CD8-positive, alpha-beta memory T cell (primary cell): ENCODE measurements around the gene LPCAT4. TPM values are rescaled to one million over a fixed set of nuclear protein-coding genes. Genes with fewer than 3 reads are reported as not detected.
A peak's percentile ranks its signal among the peaks of the same experiment; 100 is the strongest.

Source experiments
- CTCF ChIA-PET: fragments of 350-600 bp; sonication (Branson Sonifier 250); formaldehyde crosslinking; loops from one replicate; lab custom pipeline; 2021; ENCODE audit warnings: antibody characterized with exemption; lab: Charles Lee
- POLR2A ChIA-PET: fragments of 350-600 bp; sonication (Branson Sonifier 250); formaldehyde crosslinking; loops from one replicate; lab custom pipeline; 2021; ENCODE audit warnings: antibody characterized with exemption; lab: Charles Lee
- DNase-seq, 5 donors: peaks; one replicate each; pipeline versions ENCODE4 v3.0.0 to v3.0.0-alpha.2; 2020 to 2022; ENCODE audit warnings: mixed read lengths in 1 of 5
- H3K27ac ChIP-seq: one replicate; pipeline ENCODE4 v1.7.0; 2013; ENCODE audit warnings: low read depth, mild to moderate bottlenecking, low read length, moderate library complexity
- H3K27me3 ChIP-seq: 2 replicates; pipeline ENCODE4 v1.7.0; 2013; ENCODE audit warnings: low read length, mild to moderate bottlenecking; ENCODE audit not compliant: insufficient read depth, poor library complexity, severe bottlenecking
- H3K36me3 ChIP-seq: 2 replicates; pipeline ENCODE4 v1.7.0; 2013; ENCODE audit warnings: mild to moderate bottlenecking, low read length, moderate library complexity; ENCODE audit not compliant: insufficient read depth
- H3K4me1 ChIP-seq: 2 replicates; pipeline ENCODE4 v1.7.0; 2013; ENCODE audit warnings: mild to moderate bottlenecking, low read length, moderate library complexity; ENCODE audit not compliant: insufficient read depth
- H3K4me3 ChIP-seq: 2 replicates; pipeline ENCODE4 v1.7.0; 2013; ENCODE audit warnings: mild to moderate bottlenecking, low read length
- H3K9me3 ChIP-seq: 2 replicates; pipeline ENCODE4 v1.7.0; 2013; ENCODE audit warnings: mild to moderate bottlenecking, low read length
- H3K27ac Mint-ChIP-seq, 8 donors: one replicate each; pipeline ENCODE4 v1.8.0; 2020 to 2021; ENCODE audit warnings: mixed read lengths in 8 of 8, mild to moderate bottlenecking in 6 of 8, inconsistent platforms in 3 of 8, moderate library complexity in 3 of 8
- H3K27me3 Mint-ChIP-seq, 2 donors: one replicate each; pipeline ENCODE4 v1.8.0; 2020 to 2021; ENCODE audit warnings: mixed read lengths in 2 of 2, mild to moderate bottlenecking in 1 of 2, moderate library complexity in 1 of 2
- H3K36me3 Mint-ChIP-seq, 3 donors: one replicate each; pipeline ENCODE4 v1.8.0; 2020 to 2021; ENCODE audit warnings: mixed read lengths in 3 of 3, inconsistent platforms in 1 of 3, mild to moderate bottlenecking in 1 of 3
- H3K4me1 Mint-ChIP-seq, 3 donors: one replicate each; pipeline ENCODE4 v1.8.0; 2020 to 2021; ENCODE audit warnings: mixed read lengths in 3 of 3, inconsistent platforms in 1 of 3, mild to moderate bottlenecking in 1 of 3
- H3K4me3 Mint-ChIP-seq, 7 donors: one replicate each; pipeline ENCODE4 v1.8.0; 2020 to 2021; ENCODE audit warnings: mixed read lengths in 7 of 7, mild to moderate bottlenecking in 6 of 7, moderate library complexity in 4 of 7, inconsistent platforms in 2 of 7
- H3K9me3 Mint-ChIP-seq, 5 donors: one replicate each; pipeline ENCODE4 v1.8.0; 2020 to 2022; ENCODE audit warnings: mixed read lengths in 5 of 5, mild to moderate bottlenecking in 3 of 5, moderate library complexity in 2 of 5, inconsistent platforms in 1 of 5
- polyA plus RNA-seq: library from polyadenylated mRNA; unstranded; fragments of 300-500 nt; fragmentation: Illumina TruSeq; gene quantifications from one replicate; pipeline ENCODE4 v1.2.3, GENCODE V29; 2021
- total RNA-seq, 2 experiments: library from RNA; stranded (reverse); gene quantifications; one replicate each; pipeline ENCODE4 v1.2.3, GENCODE V29; 2021

LPCAT4 gene
- total and polyA plus RNA-seq, 3 experiments from 2014 or later: 17.4 to 57.4 (median 49.5) TPM

- peak overlapping the region in 5 of 8 donors; percentile 6 to 64 (median 52) for H3K27ac Mint-ChIP-seq
- CTCF ChIA-PET: interaction anchor here (0.7 to 3.7 kb wide), 2 partner anchors 12 to 27 kb away, joined by 4 to 19 read pairs; partner anchors contain the start of gene LPCAT4
Observed at GRCh38 chr15:34339946-34340345, 27.1 kb downstream of the LPCAT4 start.

GRCh38 chr15:34338347-34338746, 28.6 kb downstream of the LPCAT4 start:
- H3K9me3 Mint-ChIP-seq: no peaks in the 10 kb centered on the region
- peaks cover 0 to 3% of the 10 kb centered on the region in 2 donors for H3K27me3 Mint-ChIP-seq
- Histone ChIP-seq H3K27me3 (no peaks in the 10 kb centered on the region), H3K4me3 (peak overlapping the region; percentile 89), H3K27ac (no peak overlapping the region), H3K9me3 (no peaks in the 10 kb centered on the region), H3K36me3 (peaks cover 6% of the 10 kb centered on the region), H3K4me1 (peaks cover 52% of the 10 kb centered on the region)
- ChIA-PET POLR2A (interaction anchor here (0.7 to 4.2 kb wide), 5 partner anchors 10 to 245 kb away, joined by 3 to 42 read pairs (median 8); partner anchors contain the start of genes GOLGA8B and LPCAT4), CTCF (interaction anchor here (1.3 to 3.9 kb wide), 4 partner anchors 10 to 97 kb away, joined by 3 to 39 read pairs (median 11); partner anchors contain the start of gene LPCAT4)
- peak overlapping the region in 4 of 8 donors; percentile 49 to 88 (median 82) for H3K27ac Mint-ChIP-seq
- DNase-seq: no peak
- H3K36me3 Mint-ChIP-seq: peaks cover 0 to 38% (median 0%) of the 10 kb centered on the region in 3 donors
- H3K4me3 Mint-ChIP-seq: peak overlapping the region in 6 of 7 donors; percentile 34 to 100 (median 85)
- H3K4me1 Mint-ChIP-seq: peaks cover 57 to 67% (median 63%) of the 10 kb centered on the region in 3 donors

More at GRCh38 chr15:34339946-34340345, 27.1 kb downstream of the LPCAT4 start:
- Mint-ChIP-seq H3K4me3 (peak overlapping the region in 2 of 7 donors; percentile 13 to 22), H3K27me3 (peaks cover 0 to 3% of the 10 kb centered on the region in 2 donors), H3K4me1 (peaks cover 43 to 51% (median 47%) of the 10 kb centered on the region in 3 donors), H3K36me3 (peaks cover 0 to 38% (median 0%) of the 10 kb centered on the region in 3 donors), H3K9me3 (no peaks in the 10 kb centered on the region)
- no peaks in the 10 kb centered on the region for H3K27me3 ChIP-seq
- no peak for DNase-seq
- peaks cover 6% of the 10 kb centered on the region for H3K36me3 ChIP-seq
- no peaks in the 10 kb centered on the region for H3K9me3 ChIP-seq
- peaks cover 37% of the 10 kb centered on the region for H3K4me1 ChIP-seq
- POLR2A ChIA-PET: no interaction called here
- no peak overlapping the region for H3K4me3 ChIP-seq
- no peak overlapping the region for H3K27ac ChIP-seq

- no peaks in the 10 kb centered on the region for H3K27me3 ChIP-seq
- H3K27me3 Mint-ChIP-seq: peaks cover 0 to 3% of the 10 kb centered on the region in 2 donors
- peaks cover 58% of the 10 kb centered on the region for H3K4me1 ChIP-seq
- POLR2A ChIA-PET: interaction anchor here (0.7 to 4.2 kb wide), 10 partner anchors 9 to 246 kb away, joined by 3 to 42 read pairs (median 4); partner anchors contain the start of genes EMC7, GOLGA8B, LPCAT4 and PGBD4
- peaks cover 59 to 71% (median 69%) of the 10 kb centered on the region in 3 donors for H3K4me1 Mint-ChIP-seq
- H3K9me3 ChIP-seq: no peaks in the 10 kb centered on the region
- no peaks in the 10 kb centered on the region for H3K9me3 Mint-ChIP-seq
- peak within 1 kb of the TSS; percentile 85 for H3K27ac ChIP-seq
- CTCF ChIA-PET: interaction anchor here (0.7 to 3.9 kb wide), 6 partner anchors 10 to 246 kb away, joined by 3 to 39 read pairs (median 3); partner anchors contain the start of genes GOLGA8B and LPCAT4
- peak within 1 kb of the TSS; percentile 85 to 99 (median 96) for H3K27ac Mint-ChIP-seq
- DNase-seq: peak; percentile 86 to 94 (median 91)
- peaks cover 0 to 38% (median 0%) of the 10 kb centered on the region in 3 donors for H3K36me3 Mint-ChIP-seq
- H3K36me3 ChIP-seq: peaks cover 6% of the 10 kb centered on the region
- H3K4me3 ChIP-seq: peak within 1 kb of the TSS; percentile 89
- peak within 1 kb of the TSS; percentile 91 to 100 (median 97) for H3K4me3 Mint-ChIP-seq
Observed at GRCh38 chr15:34337557-34338306, 29.3 kb downstream of the LPCAT4 start, which contains the start of gene SLC12A6. SLC12A6 (minus strand) TSS chr15:34337781; CDS start chr15:34336680, 1,101 bp downstream.

- ChIA-PET POLR2A (interaction anchor here (0.6 to 4.2 kb wide), 8 partner anchors 9 to 246 kb away, joined by 3 to 42 read pairs (median 4); partner anchors contain the start of genes EMC7, GOLGA8B, LPCAT4 and PGBD4), CTCF (interaction anchor here (0.7 to 3.9 kb wide), 4 partner anchors 9 to 246 kb away, joined by 3 to 39 read pairs (median 11); partner anchors contain the start of genes GOLGA8B and LPCAT4)
Observed at GRCh38 chr15:34336991-34337556, 29.9 kb downstream of the LPCAT4 start.

GRCh38 chr15:34336231-34336990, 30.6 kb downstream of the LPCAT4 start:
- H3K27me3 Mint-ChIP-seq: peaks cover 0 to 3% of the 10 kb centered on the region in 2 donors
- CTCF ChIA-PET: interaction anchor here (1.1 to 3.9 kb wide), 3 partner anchors 8 to 31 kb away, joined by 3 to 39 read pairs (median 19); partner anchors contain the start of gene LPCAT4
- POLR2A ChIA-PET: interaction anchor here (0.6 to 4.2 kb wide), 6 partner anchors 8 to 247 kb away, joined by 3 to 42 read pairs (median 6); partner anchors contain the start of genes EMC7, GOLGA8B, LPCAT4 and PGBD4
- no peak for DNase-seq
- H3K36me3 ChIP-seq: peaks cover 6% of the 10 kb centered on the region
- H3K9me3 ChIP-seq: no peaks in the 10 kb centered on the region
- peaks cover 65% of the 10 kb centered on the region for H3K4me1 ChIP-seq
- no peaks in the 10 kb centered on the region for H3K9me3 Mint-ChIP-seq
- H3K4me3 ChIP-seq: peak overlapping the region; percentile 89
- no peaks in the 10 kb centered on the region for H3K27me3 ChIP-seq
- peaks cover 58 to 75% (median 71%) of the 10 kb centered on the region in 3 donors for H3K4me1 Mint-ChIP-seq
- peaks cover 0 to 30% (median 0%) of the 10 kb centered on the region in 3 donors for H3K36me3 Mint-ChIP-seq
- H3K27ac ChIP-seq: peak overlapping the region; percentile 85
- peak overlapping the region; percentile 91 to 100 (median 97) for H3K4me3 Mint-ChIP-seq
- H3K27ac Mint-ChIP-seq: peak overlapping the region; percentile 85 to 99 (median 96)

More at GRCh38 chr15:34336991-34337556, 29.9 kb downstream of the LPCAT4 start:
- peak overlapping the region; percentile 89 for H3K4me3 ChIP-seq
- H3K36me3 ChIP-seq: peaks cover 6% of the 10 kb centered on the region
- Mint-ChIP-seq H3K36me3 (peaks cover 0 to 36% (median 0%) of the 10 kb centered on the region in 3 donors), H3K27me3 (peaks cover 0 to 3% of the 10 kb centered on the region in 2 donors), H3K27ac (peak overlapping the region; percentile 85 to 99 (median 96)), H3K4me3 (peak overlapping the region; percentile 91 to 100 (median 97)), H3K4me1 (peaks cover 59 to 75% (median 71%) of the 10 kb centered on the region in 3 donors), H3K9me3 (no peaks in the 10 kb centered on the region)
- peaks cover 64% of the 10 kb centered on the region for H3K4me1 ChIP-seq
- DNase-seq: no peak
- H3K27me3 ChIP-seq: no peaks in the 10 kb centered on the region
- peak overlapping the region; percentile 85 for H3K27ac ChIP-seq
- H3K9me3 ChIP-seq: no peaks in the 10 kb centered on the region

GRCh38 chr15:34335176-34336032, 31.6 kb downstream of the LPCAT4 start:
- Mint-ChIP-seq H3K9me3 (no peaks in the 10 kb centered on the region), H3K27ac (peak overlapping the region; percentile 30 to 99 (median 96)), H3K36me3 (peaks cover 0 to 22% (median 0%) of the 10 kb centered on the region in 3 donors), H3K4me3 (peak overlapping the region; percentile 82 to 100 (median 97)), H3K4me1 (peaks cover 60 to 81% (median 74%) of the 10 kb centered on the region in 3 donors), H3K27me3 (peaks cover 0 to 3% of the 10 kb centered on the region in 2 donors)
- ChIA-PET CTCF (interaction anchor here (0.8 to 3.9 kb wide), 4 partner anchors 7 to 32 kb away, joined by 3 to 39 read pairs (median 3); partner anchors contain the start of gene LPCAT4), POLR2A (interaction anchor here (0.6 to 4.2 kb wide), 3 partner anchors 8 to 34 kb away, joined by 3 to 42 read pairs (median 11); partner anchors contain the start of gene LPCAT4)
- Histone ChIP-seq H3K9me3 (no peaks in the 10 kb centered on the region), H3K27me3 (no peaks in the 10 kb centered on the region), H3K4me1 (peaks cover 71% of the 10 kb centered on the region), H3K36me3 (peaks cover 6% of the 10 kb centered on the region), H3K4me3 (peak overlapping the region; percentile 89), H3K27ac (no peak overlapping the region)
- DNase-seq: no peak
